Raji (cell line): ENCODE results near the gene DHRS1.

Experiments
- POLR2A ChIP-seq: IDR thresholded peaks from 2 replicates; pipeline ENCODE4 v1.6.1; 2011; ENCODE audit warnings: low read depth, low read length, control low read depth; ENCODE audit not compliant: insufficient read depth

DHRS1 gene

DNA sequence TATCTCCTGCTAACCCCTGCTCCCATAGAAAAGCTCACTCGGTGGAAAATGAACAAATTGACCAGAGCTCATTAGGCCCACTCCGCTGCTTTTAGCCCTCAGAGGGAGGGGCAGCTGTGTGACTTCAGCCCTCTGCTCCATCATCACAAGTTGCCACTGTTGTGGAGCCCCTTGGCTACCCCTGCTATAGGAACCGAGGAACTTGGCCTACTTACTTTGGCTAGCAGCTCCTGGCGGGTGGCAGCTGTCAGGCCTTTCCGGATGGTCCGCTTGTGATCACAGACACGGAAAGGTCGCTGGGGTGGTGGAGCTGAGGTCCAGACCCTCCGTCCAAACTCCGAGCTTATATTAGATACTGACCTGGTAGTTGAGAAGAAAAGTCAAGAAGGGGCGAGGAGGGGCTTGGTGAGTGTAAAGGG lies 7.6 kb upstream of the DHRS1 start:
- no peak for TF ChIP-seq POLR2A

DNA sequence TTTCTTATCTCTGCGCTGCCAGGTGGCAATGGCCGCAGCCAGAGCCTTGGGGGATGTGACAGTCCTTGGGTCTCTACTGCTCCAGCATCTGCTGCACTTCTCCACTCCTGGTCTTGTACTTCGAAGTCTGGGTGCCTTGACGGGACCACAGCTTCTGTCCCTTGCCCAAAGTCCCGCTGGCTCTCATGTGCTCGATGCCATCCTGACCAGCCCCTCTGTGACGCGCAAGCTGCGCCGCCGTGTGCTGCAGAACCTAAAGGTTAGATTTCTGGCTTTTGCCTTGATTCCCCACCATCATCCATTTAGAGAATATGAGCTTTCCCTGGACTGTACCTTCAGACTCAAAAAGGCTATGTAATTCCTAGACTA lies 4.4 kb upstream of the DHRS1 start:
- no peak for TF ChIP-seq POLR2A

DNA sequence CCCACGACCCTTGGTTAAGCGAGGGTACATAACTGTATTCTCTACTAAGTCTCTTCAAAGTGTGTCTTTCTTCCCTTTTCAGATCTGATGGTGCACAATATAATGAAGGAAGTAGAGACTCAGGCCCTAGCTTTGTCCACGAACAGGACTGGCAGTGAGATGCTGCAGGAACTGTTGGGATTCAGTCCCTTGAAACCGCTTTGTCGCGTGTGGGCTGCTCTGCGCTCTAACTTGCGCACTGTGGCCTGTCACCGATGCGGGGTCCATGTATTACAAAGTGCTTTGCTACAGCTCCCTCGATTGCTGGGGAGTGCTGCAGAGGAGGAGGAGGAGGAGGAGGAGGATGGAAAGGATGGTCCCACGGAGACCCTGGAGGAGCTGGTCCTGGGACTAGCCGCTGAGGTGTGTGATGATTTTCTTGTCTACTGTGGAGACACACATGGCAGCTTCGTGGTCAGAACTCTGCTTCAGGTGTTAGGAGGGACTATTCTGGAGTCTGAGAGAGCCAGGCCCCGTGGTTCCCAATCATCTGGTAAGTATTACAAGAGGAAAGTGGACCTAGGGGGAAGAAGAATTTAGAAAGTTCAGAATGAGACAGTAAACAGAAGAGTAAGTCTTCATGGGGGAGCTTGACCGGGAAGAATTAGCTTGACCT lies 873 bp upstream of the DHRS1 start:
- no peak for TF ChIP-seq POLR2A

DNA sequence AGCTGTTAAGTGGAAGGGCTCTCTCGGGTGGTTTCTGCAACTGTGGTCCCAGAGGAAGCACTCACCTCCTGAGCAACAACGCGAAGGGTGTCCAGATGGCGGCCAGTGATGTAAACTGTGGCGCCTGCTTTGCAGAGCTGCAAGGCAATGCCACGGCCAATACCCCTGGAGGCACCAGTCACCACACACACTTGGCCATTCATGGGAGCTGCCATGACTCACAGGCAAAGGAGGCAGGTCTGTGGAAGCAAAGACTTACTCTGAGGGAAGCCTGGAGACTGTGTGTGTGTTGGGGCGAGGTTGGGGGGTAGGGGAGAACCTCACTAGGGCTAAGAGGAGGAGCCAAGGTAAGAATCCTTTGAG lies 707 bp downstream of the DHRS1 start:
- TF ChIP-seq POLR2A: no peak

DNA sequence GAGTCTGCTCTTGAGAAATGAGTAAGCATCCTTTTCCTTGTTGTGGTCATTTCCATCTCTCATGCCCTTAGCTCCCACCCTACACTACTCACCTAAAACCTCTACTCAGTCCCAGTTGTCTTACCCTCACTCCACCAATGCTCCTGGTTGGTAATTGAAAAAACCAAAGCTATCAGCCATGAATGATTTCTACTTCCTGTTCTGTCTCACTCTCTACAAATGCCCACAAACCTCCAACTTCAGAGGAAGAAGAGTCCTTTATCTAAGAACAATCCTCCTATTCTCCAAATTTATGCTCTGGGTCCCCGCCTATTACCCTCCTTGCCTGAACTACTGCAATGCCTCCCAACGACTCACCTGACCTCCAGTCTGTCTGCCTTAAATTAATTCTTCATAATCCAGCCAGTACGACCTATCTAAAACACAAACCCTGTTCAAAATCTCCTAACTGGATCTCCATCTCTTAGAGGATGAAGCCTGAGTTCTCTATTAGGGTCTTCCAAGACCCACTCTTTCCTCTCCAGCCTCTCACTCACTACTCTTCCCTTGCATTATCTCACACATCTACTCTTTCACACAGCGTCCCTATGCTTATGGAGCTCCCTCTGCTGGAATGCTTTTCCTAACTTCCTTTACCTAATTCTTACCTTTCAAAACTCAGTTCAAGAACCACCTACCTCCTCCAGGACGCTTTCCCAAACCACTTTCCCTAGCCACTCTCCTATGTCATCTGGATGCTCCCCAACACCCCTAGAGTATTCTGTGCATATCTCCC lies 2.2 kb downstream of the DHRS1 start:
- TF ChIP-seq POLR2A: no peak

DNA sequence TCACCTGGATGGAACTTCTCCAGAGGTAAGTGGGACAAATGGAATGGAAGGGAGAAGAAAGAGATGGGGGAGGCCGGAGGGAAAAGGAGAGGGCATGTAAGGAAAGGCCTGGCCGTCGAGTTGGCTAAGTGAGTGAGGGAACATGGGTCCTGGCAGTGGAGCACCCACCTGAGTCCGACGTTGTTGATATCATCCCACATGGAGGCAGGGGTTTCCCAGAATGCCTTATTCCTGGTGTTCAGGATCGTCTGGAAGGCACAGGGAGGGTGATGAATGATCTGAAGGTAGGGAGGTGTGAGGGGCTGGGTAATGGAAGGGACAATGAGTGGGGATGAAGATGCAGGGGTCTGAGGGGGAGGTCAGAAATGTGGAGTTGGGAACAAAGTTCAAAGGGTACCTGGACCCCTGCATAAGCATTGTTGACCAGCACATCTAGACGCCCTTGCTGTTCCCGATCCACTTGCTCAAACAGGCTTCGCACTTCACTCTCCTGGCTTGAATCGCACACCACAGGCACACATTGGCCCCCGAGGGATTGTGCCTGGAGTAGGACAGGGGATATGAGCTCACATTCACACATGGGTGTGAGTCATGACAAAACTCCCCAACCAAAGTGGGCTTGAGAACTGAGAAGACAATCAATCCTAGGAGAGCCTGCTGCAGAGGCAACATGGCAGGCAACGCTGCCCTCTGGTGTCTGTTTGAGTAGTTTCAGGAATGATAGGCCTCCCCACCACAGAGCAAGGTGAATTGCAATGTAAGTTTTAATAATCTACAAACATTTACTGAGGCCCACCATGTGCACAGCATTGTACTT lies 3.0 kb downstream of the DHRS1 start:
- no peak for TF ChIP-seq POLR2A

DNA sequence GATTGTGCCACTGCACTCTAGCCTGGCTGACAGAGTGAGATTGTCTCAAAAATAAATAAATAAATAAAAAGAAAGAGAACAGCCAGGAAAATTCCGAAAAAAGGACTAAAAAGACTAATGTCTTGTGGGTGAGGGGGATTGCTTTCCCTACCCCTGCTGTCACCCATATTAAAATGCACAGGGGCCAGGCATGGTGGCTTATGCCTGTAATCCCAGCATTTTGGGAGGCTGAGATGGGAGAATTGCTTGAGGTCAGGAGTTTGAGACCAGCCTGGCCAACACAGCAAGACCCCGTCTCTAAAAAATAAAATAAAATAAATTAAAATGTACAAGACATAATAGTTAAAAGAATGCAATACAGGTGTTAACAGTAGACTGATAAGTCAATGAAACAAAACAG lies 6.1 kb downstream of the DHRS1 start:
- TF ChIP-seq POLR2A: no peak

DNA sequence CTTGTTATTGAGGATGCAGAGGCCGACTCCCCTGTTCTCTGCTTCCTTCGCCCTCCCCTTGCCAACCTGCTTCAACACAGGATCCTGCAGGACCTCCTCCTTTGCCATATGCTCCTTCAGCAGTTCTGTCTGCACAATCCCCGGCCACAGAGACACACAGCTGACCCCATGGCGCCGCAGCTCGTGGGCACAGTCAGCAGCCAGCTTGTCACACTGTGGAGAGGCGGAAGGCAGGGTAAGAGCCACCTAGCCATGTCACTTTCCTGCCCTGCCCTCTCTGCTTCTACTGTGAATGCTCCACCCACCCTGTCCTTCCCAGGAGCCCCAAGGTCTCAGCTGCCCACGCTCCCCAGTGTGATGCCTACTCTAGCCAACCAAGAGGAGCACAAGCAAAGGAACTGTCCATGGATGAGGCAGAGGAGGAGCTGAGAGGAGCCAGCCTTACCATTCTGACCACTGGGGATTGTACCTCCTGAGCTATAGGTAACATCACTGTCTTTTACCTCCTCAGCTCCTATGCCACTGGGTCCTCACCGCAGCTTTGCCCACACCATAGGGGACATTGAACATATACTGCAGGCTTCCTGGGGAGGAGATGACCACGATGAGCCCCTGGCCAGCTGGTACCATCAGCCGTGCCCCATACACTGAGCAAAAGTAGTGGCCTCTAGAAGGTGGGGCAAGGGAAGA lies 7.3 kb downstream of the DHRS1 start:
- TF ChIP-seq POLR2A: no peak

DNA sequence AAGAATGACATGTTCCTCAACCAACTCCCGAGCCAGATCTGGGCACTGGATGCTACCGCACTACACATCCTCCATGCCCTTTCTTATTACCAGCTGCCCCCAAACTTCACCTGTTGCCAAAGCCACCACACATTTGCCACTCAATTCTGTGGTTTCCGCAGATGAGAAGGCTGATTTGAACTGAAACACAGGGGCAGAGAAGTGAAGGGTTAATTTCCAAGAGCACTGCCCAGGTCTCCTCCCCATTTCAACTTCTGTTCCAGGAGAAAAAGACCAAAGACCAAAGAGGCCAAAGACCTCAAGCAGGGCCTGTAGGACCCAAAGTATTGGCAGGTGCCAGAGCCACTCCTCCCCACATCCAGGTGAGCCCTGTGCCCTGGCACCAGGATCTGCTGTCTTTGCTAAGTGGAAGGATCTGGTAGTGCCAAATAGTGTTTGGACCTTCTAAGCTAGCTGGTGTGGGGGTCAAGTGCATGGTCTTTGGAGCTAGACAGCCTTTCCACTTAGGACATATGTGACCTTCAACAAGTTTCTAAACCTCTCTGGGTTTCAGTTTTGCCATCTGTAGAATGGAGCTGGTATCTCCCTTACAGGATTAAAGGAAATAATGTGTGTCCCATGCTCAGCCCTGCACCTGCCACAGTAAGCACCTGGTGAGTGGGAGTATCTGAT lies 8.0 kb downstream of the DHRS1 start:
- TF ChIP-seq POLR2A: no peak

DNA sequence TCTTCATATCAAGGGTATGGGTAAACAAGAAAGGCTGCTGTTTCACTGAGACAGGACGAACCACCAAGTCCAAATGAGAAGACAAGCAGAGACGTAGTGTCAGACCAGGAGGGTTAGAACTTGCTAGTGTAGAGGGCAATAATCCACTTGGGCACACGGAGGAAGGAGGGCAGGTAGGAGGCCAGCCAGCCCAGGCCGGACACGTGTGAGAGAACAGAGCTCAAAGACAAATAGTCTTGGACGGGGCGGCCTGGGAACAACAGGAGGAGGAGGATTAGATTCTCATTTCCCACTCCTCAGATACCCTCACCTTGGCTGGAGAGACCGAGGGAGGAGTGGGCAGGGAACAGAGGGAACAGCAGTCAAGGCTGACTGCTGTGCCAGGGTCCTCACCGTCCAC lies 8.8 kb downstream of the DHRS1 start:
- TF ChIP-seq POLR2A: no peak

DNA sequence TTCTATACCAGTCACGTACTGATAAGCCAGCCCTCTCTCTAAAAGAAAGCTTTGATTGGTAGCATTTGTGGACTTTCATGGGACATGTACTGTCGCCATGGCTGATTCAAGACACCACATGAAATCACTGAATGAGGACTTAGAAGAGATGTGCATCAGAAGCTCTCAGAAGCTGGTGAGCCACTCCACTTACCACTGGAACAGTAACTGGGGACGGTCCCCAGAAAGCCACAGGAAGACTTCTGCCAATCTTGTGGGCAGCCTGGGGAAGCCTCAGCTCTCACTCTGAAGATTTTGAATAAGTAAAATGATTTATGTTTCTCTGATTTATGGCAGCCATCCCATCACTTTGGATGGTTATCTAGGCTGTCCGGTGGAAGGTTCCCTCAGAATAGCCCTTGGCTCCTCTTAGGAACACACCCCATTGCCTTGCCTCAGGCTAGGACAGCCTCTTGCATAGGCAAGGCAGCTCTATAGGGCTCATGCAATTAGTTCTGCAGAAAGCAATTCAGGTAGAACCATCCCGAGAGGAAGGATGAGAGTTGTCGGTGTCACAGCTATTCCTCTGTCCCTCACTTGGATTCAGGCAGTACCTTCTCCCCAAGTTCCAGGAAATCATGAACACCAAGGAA lies 9.8 kb downstream of the DHRS1 start:
- TF ChIP-seq POLR2A: no peak

DNA sequence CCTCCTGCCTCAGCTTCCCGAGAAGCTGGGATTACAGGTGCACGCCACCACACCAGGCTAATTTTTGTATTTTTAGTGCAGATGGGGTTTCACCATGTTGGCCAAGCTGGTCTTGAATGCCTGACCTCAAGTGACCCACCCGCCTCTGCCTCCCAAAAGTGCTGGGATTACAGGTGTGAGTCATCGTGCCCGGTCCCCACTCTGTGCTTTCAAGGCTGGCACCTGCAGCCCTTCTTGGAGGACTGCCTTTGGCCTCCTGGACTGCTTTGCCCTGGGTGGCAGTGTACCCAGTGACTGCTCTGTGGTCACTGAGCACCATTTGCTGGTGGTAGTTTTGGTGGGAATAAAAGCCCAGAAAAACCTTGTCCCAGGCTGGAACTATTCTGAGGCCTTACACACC lies 12.6 kb downstream of the DHRS1 start:
- TF ChIP-seq POLR2A: no peak

DNA sequence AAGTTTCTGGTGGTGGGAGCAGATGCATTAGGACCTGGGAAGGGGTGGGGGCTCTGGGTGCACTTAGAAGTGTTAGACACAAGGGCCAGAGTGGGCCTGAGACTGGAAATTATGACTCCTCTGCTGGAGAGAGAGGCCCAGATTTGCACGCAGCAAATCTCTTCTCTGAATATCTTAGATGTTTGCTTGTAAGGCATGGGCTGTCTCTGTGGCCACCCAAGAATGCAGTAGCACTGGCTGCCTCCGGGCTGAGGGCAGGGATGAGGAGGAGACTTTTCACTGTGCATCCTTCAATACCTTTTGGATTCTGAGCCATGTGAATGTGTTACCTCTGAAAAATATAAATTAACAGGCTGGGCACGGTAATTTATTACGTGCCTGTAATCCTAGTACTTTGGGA lies 14.2 kb downstream of the DHRS1 start:
- TF ChIP-seq POLR2A: no peak

DNA sequence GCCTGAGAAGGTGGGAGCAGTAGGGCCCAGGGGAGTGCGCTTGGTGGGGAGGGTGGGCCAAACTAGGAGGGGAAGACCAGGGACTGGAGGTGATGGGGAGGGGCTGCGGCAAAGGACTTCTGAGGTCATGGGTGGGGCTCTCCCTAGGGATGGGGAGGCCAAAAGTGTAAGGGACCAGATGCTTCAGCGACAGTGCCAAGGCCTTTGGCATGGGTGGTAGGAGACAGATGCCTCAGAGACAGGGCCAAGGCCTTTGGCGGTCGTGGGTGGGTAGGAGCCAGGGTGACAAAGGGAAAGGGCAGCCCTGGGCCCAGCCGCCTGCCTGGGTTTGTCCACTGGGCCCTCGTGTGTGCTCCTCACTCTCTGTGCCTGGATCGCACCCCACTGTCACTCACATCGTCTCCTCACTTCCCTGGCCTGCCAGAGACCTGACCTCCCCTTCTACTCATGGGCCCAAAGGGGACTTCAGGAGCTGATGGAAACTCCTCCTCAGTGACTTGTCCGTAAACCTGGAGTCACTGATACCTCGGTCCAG lies 15.0 kb downstream of the DHRS1 start:
- TF ChIP-seq POLR2A: no peak
